Measurements from ENCODE around the gene WDR54.

- TF ChIP-seq CTCF (IDR thresholded peaks at IDR 0.05; ENCODE audit: low read depth, low read length, poor library complexity, severe bottlenecking) (no peak), EZH2phosphoT487 (IDR thresholded peaks at IDR 0.05; ENCODE audit: borderline replicate concordance, low read length) (no peak)
These were observed 42.9 kb downstream of the WDR54 start for GRCh38 chr2:74464406-74464805.
